ENCODE measurements around the gene KLHL29. TPM values are rescaled to one million over a fixed set of nuclear protein-coding genes. Genes with fewer than 3 reads are reported as not detected.

Gene KLHL29
- total RNA-seq, 2 experiments from 2014 or later: 0.23 to 0.66 TPM

DNA sequence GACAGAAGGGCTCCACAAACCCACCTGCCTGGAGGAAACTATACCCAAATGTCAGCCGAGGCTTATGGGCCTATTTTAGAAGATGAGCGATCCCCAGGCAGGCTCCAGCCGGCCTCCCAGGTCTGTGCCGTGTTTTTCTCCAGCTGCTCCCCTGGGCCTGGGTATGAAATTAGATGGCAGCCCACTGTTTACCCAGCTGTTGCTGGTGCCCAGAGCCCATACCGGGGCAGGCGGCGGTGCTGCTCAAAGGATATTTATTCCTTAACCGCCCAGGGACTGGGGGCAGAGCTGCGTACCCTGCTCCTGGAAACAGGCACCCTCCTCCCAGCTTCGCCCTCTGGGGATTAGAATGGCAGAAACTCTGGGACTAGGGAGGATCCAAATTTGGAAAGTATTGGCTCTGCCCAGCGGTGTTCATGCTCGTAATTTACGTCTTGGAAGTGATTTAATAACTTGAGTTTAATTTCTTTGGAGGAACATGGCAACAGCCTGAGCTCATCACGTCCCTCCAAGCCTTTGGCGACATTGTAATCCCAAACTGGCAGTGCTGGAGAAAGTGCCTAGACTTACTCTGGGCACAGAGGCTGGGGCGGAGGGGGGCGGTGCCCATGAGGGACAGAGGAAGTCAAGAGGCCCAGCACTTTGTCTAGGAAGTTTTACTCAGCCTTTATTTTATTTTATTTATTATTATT, 199.2 kb downstream of the KLHL29 start:
- H3K79me2 ChIP-seq (ENCODE audit: insufficient read depth, low read depth, low read length): no peaks in the 10 kb centered on the region
- H3K36me3 ChIP-seq (ENCODE audit: insufficient read depth, low read length): no peaks in the 10 kb centered on the region
- H3K27ac ChIP-seq (ENCODE audit: low read depth, low read length, poor library complexity, severe bottlenecking): no peak overlapping the region
- no peaks in the 10 kb centered on the region for H3K4me1 ChIP-seq (ENCODE audit: insufficient read depth, low read length, poor library complexity, severe bottlenecking)
- no peaks in the 10 kb centered on the region for H3K9me2 ChIP-seq (ENCODE audit: insufficient read depth, low read length)
- H2AFZ ChIP-seq (ENCODE audit: low read length): no peak overlapping the region
- DNase-seq (ENCODE audit: low spot score): no peak
- H3K9me3 ChIP-seq (ENCODE audit: low read length): no peaks in the 10 kb centered on the region
- H4K20me1 ChIP-seq (ENCODE audit: insufficient read depth, low read length): no peaks in the 10 kb centered on the region
- no peak overlapping the region for H3K4me2 ChIP-seq (ENCODE audit: low read length)
- BruUV-seq (replicated peaks): no TSS peak
- intact Hi-C loops (cut with micrococcal nuclease; ENCODE audit: unreplicated experiment): no loop called here
- ChIA-PET CTCF (ENCODE audit: unreplicated experiment) (no interaction called here), POLR2A (no interaction called here)
- TF ChIP-seq, protein P1, sequence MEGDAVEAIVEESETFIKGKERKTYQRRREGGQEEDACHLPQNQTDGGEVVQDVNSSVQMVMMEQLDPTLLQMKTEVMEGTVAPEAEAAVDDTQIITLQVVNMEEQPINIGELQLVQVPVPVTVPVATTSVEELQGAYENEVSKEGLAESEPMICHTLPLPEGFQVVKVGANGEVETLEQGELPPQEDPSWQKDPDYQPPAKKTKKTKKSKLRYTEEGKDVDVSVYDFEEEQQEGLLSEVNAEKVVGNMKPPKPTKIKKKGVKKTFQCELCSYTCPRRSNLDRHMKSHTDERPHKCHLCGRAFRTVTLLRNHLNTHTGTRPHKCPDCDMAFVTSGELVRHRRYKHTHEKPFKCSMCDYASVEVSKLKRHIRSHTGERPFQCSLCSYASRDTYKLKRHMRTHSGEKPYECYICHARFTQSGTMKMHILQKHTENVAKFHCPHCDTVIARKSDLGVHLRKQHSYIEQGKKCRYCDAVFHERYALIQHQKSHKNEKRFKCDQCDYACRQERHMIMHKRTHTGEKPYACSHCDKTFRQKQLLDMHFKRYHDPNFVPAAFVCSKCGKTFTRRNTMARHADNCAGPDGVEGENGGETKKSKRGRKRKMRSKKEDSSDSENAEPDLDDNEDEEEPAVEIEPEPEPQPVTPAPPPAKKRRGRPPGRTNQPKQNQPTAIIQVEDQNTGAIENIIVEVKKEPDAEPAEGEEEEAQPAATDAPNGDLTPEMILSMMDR (conservative IDR thresholded peaks at IDR 0.05; ENCODE audit: low read length): no peak
- TF ChIP-seq EZH2phosphoT487 (IDR thresholded peaks at IDR 0.05; ENCODE audit: borderline replicate concordance, low read depth, low read length): no peak
- H3K4me3 ChIP-seq (ENCODE audit: low read depth, low read length, poor library complexity, severe bottlenecking): no peak overlapping the region

- H2AFZ ChIP-seq (ENCODE audit: low read length): no peak overlapping the region
- H3K9me2 ChIP-seq (ENCODE audit: insufficient read depth, low read length): no peaks in the 10 kb centered on the region
- no peaks in the 10 kb centered on the region for H3K9me3 ChIP-seq (ENCODE audit: low read length)
- H3K36me3 ChIP-seq (ENCODE audit: insufficient read depth, low read length): no peaks in the 10 kb centered on the region
- no peak for TF ChIP-seq EZH2phosphoT487 (IDR thresholded peaks at IDR 0.05; ENCODE audit: borderline replicate concordance, low read depth, low read length)
- TF ChIP-seq, protein P1 (conservative IDR thresholded peaks at IDR 0.05; ENCODE audit: low read length): no peak
- no peaks in the 10 kb centered on the region for H3K4me1 ChIP-seq (ENCODE audit: insufficient read depth, low read length, poor library complexity, severe bottlenecking)
- H4K20me1 ChIP-seq (ENCODE audit: insufficient read depth, low read length): no peaks in the 10 kb centered on the region
- H3K4me2 ChIP-seq (ENCODE audit: low read length): no peak overlapping the region
- no peaks in the 10 kb centered on the region for H3K79me2 ChIP-seq (ENCODE audit: insufficient read depth, low read depth, low read length)
- H3K27ac ChIP-seq (ENCODE audit: low read depth, low read length, poor library complexity, severe bottlenecking): no peak overlapping the region
- intact Hi-C loops (cut with micrococcal nuclease; ENCODE audit: unreplicated experiment): no loop called here
- POLR2A ChIA-PET: no interaction called here
- BruUV-seq (replicated peaks): no TSS peak
- CTCF ChIA-PET (ENCODE audit: unreplicated experiment): no interaction called here
- H3K4me3 ChIP-seq (ENCODE audit: low read depth, low read length, poor library complexity, severe bottlenecking): no peak overlapping the region
- DNase-seq (ENCODE audit: low spot score): no peak
These were observed 200.5 kb downstream of the KLHL29 start for GRCh38 chr2:23585273-23586170.

Data from OCI-LY7 (cell line).